AG08396 (cell line): ENCODE measurements around the gene TMEM176A.
"Not testable (repeated sequence)": the region's sequence is repeated elsewhere in the genome, so short reads cannot be mapped to it uniquely, and the experiment has no call there.

Experiments used
- DNase-seq: peaks from one replicate; pipeline ENCODE4 v3.0.0; 2012; ENCODE audit warnings: low spot score, mixed read lengths

The TMEM176A gene

DNA sequence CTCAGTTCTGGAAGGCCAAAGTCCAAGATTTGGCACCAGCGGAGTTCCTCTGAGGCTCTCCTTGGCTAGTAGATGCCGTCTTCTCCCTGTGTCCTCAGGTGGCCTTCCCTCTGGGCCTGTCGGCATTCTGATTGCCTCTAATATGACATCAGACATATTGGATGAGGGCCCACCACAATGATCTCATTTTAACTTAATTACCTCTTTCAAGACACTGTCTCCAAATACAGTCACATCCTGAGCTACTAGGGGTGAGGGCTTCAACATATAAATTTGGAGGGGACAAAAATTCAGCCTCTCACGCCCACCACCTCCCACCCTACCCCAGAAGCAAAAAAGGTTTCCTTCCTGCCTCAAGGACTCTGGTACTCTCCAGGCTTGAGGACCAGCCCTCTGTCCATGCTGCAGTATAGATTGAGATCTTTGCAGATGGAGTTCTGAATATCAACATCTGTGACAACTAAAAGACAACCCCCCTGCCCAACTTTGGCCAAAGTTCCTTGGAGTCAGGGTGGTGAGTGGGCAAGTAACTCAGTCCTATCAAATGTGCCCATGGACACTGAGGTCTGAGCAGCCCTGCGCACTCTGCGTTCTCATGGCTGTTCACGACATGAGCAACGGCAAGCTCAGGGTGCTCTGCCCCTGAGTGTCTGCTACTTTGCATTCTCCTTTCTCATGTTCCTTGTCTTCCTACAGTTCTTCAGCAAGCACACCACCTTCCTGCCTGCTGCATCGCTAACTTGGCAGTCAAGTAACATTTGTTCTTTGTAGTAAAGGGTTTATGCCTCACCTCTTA, 11.9 kb upstream of the TMEM176A start:
- no peak for DNase-seq

DNA sequence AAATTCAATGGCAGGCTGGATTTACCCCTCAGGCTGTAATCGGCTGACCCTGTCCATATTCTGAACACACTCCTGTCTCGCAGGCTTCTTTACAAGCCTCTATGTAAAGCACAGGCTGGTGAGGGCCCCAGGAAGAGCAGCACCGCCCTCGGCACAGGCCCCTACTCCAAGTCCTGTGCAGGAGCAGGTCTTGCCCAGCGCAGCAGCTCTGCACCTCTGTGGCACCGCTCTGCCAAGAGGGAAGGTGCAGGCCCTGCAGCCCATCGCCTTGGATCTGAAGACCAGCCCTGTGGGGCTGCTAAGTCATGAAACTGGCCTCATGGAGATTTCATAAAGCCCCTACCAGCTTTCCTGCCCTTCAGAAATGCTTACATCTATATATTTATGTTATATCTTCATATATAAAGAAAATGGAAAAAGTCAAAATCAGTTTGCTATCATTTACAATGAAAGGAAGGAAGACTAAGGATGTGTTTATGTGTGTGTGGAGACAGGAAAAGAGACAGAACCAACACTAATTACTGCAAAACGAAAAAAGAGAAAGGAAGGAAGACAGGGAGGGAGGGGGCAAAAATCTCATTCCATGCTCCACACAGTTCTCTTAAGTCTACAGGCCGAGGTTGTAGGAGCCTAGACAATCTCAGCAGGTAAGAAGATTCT, 10.0 kb upstream of the TMEM176A start:
- no peak for DNase-seq

DNA sequence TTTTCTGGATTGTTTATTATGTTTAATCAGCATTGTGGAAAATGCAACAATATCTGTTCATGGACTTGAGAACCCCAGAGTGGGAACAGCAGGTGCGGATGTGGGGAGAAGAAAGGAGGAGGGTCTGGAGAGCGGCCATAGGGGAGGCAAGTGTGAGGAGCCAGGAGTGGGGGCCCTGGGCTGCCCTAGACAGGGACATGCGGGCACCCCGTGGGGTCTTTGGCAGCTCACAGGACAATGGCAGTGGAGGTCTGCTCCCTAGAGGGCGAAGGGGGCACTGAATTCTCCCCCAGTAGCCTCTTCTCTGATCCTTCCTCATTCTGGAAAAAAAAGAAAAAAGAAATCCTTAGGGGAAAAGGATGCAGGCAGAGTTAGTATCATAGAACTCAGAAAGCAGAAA, 9.3 kb upstream of the TMEM176A start:
- DNase-seq, result no peak

DNA sequence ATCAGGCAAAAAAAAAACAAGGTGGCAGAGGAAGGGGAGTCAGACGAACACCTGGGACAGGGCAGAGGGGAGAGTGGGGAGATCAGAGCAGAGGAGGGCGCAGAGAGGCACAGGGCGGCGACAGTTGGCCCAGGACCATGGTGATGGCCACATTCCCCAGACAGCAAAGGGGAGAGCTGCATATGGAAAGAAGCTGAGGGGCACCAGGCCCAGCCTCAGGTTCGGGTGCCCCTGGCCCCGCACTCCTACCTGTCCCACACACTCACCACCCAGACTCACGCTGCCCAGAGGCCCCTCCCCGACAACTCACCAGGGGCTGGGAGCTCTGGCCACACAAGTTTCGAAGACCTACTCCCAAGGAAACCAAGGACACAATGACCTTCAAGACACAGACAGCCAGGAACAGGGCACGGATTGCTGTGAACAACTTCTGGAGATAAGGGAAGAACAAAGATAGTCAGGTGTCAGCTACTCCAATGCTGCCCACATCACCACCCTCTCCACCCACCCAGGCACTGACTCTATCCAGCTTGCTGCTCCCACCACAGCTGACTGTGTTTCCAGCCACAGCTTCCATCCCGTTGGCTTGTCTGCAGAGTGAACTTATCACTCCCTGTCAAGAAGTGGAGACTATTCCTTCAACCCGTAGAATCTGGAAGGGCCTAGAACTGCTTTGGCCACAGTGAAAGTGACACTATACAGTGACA, 8.7 kb upstream of the TMEM176A start:
- no peak for DNase-seq

DNA sequence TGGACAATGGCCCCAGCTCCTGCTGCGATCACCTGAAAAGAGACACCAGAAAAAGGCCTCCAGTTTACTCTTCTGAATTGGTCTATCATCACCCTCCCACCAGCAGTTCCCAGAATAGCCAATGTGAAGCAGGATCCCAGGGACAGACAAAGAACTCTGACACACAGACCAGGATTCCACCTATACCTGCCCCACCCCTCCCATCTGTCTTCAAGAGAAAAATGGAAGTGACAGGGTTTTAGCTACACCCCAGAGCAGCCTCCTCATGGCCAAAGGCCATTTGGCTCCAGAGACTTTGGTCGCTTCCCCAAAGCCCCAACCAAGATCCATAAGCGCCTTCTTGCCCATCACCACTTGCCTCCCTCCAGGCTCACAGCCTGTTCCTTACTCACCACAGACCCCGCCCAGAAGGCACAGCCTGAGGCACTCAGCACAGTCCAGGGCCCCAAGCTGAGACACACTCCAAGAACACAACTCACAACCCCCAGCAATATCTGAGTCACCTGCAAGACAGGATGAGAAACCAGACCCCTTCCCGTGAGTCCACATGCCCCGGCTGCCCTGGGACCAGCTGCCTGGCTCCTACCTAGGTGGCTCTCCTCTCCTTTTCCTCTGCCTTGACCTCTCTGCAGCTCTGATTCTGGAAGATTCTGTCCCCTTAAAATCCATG, 6.9 kb upstream of the TMEM176A start:
- DNase-seq, result no peak

DNA sequence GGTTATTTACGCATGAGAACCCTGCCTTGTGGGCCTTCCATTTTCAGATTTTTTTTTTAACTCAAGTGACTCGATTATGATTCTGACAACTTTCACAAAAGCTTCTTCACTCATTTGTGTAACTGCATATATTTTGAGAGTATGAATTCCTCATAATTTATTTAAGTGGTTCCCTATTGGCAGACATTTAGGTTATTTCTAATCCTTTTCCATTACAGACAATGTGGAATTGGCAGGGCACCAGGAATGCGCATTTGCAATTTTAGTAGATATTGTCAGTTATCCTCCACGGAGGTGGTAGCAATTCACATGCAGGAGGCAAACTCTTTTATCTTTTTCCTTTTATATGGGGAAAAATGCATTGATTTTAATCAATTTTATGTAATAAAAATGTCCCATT, 2.9 kb upstream of the TMEM176A start:
- DNase-seq, result no peak

DNA sequence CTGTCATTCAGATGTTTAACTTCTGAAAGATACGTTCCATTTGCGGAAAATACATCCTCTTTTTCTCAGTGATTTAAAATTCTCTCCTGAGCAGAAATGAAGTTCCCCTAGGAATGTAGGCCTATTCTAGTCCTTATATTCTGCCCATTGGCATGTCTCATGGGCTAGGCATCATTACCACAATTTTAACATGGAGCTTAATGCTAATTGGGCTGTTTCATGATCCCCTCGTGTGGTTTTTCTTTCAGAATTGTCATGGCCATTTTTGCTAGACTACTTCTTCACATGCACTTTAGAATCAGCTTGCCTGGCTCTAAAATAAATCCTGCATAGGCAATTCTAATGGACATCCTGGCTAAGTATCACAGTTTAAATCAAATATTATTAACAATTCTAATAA, 1.4 kb upstream of the TMEM176A start:
- no peak for DNase-seq

DNA sequence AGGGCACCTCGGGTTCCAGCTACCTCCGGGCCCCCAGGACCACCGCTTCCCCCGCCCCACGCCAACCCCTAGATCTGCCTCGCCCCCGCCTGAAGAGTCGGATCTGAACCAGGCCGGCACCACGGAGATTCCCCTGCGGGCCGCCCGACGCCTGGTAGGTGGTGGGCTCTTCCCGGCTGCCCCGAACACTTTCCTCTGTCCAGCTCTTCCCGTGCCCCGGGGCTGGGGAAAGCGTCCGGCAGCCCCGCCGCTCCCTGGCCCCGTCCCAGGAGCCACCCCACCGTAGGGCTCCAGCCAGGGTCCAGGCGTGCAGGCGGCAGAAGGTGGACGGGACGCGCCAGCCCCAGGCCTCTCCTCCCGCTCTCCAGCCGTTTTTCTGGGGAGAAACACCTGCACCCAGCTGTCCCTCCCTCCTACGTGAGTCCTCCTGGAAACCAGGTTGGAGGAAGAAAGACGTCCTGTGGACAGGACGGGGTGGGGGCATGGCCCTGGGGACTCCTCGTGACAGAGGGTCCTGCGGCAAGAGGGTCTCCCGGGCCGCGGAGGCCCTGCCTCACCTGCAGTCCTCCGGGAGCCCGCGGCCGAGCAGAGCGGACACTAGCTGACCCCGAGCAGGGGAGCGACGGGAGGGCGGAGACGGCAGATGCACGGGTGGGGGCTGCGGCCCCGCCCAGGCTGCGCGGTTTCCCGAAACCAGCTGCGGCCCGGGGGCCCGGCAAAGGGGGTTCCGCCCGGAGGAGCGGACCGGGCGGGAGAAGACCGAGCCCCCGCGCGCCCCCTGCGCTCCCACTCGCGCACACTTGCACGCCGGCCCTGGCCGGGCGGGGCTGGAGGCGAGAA, 608 bp upstream of the TMEM176A start, which contains the start of gene TMEM176B:
Gene TMEM176B, minus strand, starts transcription at position 624 of the 840 bp plus-strand sequence. CDS start 3,795 bp downstream, outside the sequence.
- DNase-seq, result no peak

DNA sequence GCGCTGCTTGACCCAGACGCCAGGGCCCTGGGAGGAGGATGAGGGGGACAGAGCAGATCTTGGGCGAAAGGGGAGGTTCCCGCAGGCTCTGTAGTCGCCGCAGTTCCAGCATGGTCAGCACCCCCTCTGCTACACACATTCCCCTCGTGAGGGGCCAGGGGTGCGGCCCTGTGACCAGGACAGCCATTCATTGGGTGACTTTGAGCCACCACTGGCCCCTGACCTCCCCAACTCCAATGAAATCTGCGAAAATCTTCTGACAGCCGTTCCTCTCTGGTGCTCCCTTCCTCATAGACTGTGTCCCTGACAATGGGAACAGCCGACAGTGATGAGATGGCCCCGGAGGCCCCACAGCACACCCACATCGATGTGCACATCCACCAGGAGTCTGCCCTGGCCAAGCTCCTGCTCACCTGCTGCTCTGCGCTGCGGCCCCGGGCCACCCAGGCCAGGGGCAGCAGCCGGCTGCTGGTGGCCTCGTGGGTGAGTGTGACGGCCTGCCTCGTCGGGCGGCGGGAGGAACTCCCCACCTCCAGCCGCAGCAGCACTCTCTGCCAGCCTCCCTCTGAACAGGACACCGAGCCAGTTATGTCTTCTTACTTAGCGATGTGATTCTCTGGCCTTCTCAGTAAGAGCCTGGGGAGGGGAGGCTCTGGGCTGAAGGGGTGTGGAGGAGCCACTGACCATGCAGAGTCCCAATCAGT, 825 bp downstream of the TMEM176A start:
- DNase-seq, result no peak

DNA sequence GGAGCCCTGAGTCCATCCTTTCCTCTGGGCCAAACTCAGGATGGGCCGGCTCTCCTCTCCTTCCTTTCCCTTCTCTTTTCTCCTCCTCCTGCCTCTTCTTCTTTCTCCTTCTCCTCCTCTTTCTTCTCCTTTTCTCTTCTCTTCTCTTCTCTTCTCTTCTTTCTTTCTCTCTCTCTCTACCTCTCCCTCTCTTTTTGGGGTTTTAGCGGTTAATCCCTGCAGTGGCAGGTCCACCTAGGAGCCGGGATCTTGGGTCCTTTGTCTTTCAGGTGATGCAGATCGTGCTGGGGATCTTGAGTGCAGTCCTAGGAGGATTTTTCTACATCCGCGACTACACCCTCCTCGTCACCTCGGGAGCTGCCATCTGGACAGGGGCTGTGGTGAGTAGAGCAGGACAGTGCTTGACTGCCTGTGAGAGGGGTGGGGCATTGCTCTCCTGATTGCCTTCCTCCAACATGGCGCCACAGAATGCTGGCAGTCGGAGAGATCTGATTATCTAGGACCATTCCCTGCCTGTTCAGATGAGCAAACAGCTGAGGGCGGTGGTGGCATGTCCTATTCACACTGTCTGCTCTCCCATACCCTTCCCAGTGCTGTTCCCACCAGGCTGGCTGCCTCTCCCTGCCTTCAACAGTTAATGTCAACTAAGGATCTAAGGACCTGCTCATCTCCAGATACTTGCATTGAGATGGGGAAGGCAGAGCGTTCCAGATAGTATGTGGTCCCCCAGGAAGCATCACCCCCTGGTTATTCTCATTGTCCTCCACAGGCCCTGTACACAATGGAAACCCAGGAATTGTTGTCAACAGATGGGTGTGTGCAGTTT, 1.6 kb downstream of the TMEM176A start:
- no peak for DNase-seq

DNA sequence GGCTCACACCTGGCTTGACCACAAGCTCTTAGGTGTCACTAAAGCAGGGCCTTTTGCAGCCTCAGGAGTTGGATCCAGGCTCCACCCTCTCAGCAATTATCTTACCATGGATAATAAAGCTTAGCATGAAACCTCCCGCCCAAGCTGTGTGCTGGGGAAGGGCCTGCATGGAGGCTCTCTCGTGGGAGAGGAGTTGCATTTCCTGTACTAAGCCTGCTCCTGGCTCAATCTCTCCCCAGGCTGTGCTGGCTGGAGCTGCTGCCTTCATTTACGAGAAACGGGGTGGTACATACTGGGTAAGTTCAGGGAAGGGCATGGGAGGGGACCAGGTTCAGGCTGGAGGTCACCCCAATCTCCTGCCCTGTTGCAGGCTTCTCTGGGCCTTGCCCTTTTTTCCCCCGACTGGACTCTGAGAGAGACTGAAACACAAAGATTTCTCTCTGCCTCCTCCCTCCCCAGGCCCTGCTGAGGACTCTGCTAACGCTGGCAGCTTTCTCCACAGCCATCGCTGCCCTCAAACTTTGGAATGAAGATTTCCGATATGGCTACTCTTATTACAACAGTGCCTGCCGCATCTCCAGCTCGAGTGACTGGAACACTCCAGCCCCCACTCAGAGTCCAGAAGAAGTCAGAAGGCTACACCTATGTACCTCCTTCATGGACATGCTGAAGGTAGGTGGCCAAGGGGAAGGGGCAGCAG, 2.7 kb downstream of the TMEM176A start:
- DNase-seq, result no peak

DNA sequence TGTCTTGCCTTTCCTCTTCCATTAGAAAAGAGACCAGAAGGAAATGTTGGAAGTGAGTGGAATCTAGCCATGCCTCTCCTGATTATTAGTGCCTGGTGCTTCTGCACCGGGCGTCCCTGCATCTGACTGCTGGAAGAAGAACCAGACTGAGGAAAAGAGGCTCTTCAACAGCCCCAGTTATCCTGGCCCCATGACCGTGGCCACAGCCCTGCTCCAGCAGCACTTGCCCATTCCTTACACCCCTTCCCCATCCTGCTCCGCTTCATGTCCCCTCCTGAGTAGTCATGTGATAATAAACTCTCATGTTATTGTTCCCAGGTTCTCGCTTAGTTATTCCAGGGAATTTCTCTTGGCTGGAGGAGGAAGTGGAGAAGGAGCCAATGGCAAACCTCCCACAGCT, 4.2 kb downstream of the TMEM176A start:
- no peak for DNase-seq

DNA sequence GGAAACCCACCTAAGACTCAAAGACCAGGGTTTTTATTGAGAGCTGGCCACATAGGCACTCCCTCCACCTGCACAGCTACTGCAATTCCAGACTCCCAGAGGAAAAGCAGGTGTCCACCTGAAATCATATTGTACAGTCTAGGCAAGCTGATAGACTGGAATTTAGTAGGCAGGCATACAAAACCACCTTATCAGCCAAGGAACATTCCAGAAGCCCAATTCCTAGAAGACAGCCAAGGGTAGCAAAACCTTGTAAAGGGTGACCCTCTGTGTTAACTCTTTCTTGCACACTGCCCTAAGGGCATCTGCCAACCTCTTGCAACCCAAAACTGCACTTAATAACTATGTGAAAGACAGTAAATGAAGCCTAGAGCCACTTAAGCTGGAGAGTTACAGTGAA, 5.3 kb downstream of the TMEM176A start:
- DNase-seq, result no peak

DNA sequence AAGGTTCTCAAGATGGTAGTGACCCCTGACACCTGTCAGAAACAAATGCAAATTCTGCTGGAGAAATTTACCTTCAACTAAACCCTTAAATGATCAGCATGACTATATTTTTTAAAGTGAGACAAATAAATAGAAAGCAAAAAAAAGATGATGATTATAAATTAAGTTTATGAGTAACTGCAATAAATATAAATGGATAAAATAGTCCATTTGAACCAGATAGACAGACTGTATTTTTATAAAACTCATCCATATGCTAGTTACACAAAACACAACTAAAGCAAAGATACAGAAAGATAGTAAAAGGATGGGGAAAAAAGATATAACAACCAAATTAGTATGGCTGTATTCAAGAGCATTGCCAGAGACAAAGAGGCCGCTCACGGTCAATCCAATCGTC, 5.9 kb downstream of the TMEM176A start:
- no peak for DNase-seq

DNA sequence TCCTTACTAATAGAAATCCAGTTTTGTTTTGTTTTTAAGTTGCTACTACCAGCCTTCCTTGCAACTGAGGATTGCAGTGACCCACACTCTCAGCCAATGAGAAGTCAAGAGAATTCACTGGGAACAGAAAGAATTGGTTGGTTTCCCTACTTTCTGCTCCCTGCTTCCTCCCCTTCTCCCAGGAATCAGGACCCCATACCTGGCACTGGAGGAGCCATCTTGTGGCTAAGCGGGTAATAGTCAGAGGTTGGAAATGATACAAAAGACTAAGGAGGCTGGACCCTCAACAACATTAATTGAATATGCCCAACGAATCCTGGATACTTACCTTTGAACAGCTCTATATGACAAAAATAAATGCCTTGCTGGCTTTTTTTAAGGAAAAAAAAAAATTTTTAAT, 6.3 kb downstream of the TMEM176A start:
- no peak for DNase-seq

DNA sequence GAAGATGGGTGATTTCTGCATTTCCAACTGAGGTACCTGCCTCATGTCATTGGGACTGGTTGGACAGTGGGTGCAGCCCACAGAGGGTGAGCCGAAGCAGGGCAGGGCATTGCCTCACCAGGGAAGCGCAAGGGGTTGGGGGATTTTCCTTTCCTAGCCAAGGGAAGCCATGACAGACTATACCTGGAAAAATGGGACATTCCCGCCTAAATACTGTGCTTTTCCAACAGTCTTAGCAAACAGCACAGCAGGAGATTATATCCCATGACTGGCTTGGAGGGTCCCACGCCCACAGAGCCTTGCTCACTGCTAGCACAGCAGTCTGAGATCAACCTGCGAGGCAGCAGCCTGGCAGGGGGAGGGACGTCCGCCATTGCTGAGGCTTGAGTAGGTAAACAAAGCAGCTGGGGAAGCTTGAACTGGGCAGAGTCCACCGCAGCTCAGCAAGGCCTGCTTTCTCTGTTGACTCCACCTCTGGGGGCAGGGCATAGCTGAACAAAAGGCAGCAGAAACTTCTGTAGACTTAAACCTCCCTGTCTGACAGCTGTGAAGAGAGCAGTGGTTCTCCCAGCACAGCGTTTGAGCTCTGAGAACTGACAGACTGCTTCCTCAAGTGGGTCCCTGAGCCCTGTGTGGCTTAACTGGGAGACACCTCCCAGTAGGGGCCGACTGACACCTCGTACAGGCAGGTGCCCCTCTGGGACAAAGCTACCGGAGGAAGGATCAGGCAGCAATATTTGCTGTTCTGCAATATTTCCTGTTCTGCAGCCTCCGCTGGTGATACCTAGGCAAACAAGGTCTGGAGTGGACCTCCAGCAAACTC, 7.3 kb downstream of the TMEM176A start:
- not testable (repeated sequence) for DNase-seq

DNA sequence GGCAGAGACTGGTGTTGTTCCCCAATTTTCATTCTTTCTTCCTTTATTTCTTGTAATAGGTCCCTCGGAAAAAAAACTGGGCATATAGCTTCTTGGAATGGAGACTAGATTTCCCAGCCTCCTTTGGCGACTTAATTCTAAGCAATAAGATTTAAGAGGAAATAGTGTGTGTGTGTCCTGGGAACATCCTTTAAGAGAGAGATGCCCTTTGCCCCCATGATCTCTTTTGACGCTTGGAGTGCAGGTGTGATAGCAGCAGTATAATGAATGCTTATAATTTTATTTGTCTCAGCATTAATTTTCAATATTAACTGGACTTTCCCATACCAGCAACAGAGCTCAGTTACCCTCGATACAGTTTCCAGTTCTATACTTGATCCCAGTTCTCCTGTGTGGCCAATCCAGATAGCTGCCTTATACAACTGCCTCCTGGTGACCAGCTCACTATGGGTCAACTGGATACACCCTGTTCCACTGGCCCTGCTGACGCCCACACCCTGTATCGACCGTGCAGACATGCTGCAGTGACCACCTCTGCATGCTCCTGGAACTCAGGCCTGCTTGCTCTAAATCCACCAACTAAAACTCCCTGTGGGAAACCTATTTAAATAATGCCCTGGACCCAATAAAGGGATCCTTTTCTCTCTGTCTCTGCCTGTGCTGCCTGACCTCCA, 13.9 kb downstream of the TMEM176A start:
- no peak for DNase-seq

DNA sequence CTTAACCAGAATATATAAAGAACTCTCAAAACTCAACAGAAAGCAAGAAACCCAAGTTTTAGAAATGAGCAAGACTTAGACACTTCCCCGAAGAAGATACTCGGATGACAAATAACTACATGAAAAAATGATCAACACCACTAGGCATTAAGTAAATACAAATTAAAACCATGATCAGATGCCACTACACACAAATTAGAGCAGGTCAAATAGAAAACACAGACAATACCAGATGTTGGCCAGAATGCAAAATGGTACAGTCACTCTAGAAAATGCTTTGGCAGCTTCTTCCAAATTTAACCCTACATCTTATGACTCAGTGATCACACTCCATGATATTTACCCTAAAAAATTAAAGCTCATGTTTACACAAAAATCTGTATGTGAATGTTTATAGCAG, 18.4 kb downstream of the TMEM176A start:
- no peak for DNase-seq
